Right hindlimb (tissue), 1 donor: ENCODE measurements around the gene PSMA4.
A peak's percentile ranks its signal among the peaks of the same experiment; 100 is the strongest.
"Not testable (repeated sequence)": the region's sequence is repeated elsewhere in the genome, so short reads cannot be mapped to it uniquely, and the experiment has no call there.

ENCODE experiments used
- DNase-seq: peaks from one replicate; pipeline ENCODE4 v3.0.0-alpha.2; 2018

PSMA4 gene

DNA sequence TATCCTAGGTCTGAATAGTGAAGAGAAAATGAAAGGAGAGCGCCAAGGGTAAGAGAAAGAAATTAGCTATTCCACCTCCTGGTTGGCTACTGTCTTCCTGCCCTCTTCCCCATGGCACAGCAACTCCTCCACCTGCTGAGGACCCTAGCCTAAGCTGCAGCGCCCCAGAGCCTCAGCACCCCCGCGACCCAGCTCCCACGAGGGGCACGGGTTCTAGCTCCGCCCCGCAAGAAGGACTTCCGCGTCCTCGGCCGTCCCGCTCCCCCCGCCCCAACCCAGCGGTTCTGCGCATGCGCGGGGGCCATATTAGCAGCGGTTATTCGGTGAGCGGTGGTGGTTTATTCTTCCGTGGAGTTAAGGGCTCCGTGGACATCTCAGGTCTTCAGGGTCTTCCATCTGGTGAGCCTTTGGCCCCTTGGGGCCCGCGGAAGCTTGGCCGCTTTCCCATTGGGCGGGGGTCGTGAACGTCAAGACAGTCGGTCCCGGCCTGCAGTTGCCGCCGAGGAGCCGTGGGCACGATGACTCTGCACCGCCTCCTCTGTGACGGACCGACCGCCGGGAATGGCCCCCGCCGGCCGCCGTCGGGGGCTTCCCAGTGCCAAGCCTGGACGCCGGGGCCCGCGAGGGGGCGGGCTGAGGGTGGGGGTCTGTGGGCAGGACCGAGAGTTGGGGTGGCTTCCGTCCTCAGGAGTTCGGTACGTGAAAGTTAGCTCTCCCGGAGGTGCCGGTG is at the start of gene PSMA4:
PSMA4 (plus strand) TSS at position 304 of the 730 bp plus-strand sequence. CDS start 1,484 bp downstream, outside the sequence.
- peak; percentile 96 for DNase-seq

DNA sequence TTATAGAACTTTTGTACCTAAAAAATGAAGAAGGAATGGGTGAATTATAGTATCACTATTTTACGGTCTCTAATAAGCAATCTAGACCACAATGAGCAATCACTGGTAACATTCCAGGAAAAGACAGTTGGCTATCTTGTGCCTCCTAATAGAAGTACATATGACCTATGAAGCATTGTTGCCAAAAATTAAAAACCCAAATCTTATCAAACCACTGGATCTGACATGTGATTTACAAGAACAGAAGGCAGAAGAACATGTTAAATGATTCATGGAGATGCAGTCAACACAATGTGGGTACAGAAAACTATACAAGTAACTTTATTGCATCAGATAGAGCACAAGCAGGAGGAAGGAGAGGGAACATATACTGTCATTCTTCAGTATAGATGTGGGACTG is 47.4 kb upstream of the PSMA4 start:
- DNase-seq, result no peak

DNA sequence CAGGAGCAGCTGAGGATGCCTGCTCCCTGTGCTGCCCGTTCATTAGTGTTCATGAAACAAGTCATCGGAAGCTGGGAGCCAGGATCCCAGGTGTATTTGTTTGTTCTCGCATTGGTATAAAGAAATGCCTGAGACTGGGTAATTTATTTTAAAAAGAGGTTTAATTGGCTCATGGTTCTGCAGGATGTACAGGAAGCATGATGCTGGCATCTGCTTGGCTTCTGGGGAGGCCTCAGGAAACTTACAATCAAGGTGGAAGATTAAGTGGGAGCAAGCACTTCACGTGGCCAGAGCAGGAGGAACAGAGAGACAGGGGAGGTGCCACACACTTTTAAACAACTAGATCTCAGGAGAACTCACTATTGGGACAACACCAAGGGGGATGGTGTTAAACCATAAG is 38.4 kb upstream of the PSMA4 start:
- DNase-seq, result no peak

DNA sequence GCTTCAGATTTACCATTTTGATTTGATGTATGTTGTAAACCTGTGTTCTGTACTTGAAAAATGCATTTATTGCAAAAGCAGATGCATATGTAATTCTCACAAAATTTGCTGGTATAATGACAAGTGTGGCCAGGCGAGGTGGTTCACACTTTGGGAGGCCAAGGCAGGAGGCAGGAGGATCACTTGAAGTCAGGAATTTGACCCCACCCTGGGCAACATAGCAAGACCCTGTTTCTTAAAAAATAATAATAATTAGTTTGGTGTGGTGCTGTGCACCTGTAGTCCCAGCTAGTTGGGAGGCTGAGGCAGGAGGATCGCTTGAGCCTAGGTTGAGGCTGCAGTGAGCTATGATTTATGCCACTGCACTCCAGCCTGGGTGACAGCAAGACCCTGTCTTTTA is 37.6 kb upstream of the PSMA4 start:
- no peak for DNase-seq

DNA sequence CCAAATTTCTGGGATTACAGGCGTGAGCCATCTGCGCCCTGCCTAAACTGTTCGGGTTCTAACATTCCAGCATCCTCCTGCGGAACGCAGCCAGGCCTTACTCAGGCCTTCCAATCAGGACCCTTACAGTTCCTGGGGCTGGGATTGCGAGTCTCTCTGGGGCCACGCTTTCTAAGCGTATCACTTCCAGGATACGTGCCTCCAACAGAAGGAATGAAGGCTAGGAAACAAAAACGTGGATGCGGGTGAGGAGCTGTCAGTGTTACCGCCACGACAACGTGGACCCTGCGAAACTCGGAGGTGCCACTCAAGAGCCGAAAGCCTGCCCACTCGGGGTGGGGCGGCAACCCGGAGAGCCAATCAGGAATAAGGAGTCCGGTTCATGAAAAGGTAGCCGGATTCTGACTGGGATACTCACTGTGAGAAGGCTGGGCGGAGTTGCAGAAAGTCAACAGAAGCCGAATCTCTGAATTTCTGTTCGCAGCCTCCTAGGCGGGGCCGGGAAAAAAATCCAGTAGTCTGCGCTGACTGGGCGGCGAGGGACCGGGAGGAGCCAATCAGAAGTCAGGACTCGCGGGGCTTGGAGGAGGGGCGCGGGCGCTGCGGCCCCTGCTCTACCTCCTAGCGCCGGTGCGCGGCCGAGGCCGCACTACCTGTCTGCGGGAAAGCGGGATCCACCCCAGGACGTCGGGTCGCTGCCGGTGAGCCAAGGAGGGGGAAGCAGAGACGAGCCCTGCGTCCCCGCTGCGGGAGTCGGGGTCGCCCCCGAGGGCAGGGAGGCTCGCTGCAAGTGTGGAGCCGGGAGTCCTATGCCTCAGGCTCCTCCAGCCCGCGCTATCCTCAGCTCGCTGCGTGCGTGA is 33.0 kb upstream of the PSMA4 start, which contains the start of gene HYKK:
HYKK (plus strand) TSS at position 607 of the 860 bp plus-strand sequence. CDS start 5,512 bp downstream, outside the sequence.
- peak; percentile 97 for DNase-seq

GRCh38 chr15:78507831-78508160 is 32.4 kb upstream of the PSMA4 start:
- no peak for DNase-seq

DNA sequence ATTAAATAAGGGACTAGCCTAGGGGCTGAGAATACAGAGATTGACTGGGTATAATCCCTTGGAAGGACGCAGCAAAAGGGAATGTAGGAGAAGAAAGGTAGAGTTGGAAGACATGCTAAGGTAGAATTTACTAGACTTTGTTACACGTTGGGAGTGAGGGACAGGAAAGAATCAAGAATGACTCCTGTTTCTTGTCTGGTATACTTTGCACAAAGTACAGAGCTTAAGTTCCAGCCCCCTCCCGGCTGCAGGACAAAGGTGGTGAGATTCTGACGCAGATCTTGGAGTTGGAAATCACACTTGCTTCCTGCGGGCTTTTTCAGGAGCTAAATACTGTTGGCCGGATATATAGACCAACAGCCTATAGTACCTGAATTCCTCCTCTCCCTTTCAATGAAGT is 32.0 kb upstream of the PSMA4 start:
- DNase-seq, result no peak

DNA sequence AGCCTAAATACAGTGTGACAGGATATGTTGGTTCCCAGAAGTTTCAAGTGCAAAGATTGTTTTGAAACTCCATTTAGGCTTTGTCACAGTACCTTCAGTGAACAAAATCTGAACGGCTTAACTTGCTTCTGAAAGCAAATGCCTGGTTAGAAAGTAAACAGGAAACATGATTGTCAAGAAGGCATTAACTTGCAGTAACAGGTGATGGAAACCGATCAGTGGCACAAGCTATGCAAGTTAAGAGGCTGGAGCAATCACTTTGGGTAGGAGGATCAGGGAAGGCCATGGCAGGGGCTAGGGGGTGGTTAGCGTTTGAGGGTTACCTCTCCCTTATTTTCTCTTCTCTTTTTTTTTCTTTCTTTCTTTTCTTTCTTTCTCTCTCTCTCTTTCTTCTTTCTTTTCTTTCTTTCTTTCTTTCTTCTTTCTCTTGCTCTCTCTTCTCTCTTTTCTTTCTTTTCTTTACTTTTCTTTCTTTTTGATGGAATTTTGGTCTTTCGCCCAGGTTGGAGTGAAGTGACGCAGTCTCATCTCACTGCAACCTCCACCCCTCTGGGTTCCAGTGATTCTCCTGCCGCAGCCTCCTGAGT is 30.4 kb upstream of the PSMA4 start:
- no peak for DNase-seq

- not testable (repeated sequence) for DNase-seq
These were observed 20.2 kb upstream of the PSMA4 start for GRCh38 chr15:78520035-78520434.

GRCh38 chr15:78524230-78524629 is 16.0 kb upstream of the PSMA4 start:
- DNase-seq, result no peak

DNA sequence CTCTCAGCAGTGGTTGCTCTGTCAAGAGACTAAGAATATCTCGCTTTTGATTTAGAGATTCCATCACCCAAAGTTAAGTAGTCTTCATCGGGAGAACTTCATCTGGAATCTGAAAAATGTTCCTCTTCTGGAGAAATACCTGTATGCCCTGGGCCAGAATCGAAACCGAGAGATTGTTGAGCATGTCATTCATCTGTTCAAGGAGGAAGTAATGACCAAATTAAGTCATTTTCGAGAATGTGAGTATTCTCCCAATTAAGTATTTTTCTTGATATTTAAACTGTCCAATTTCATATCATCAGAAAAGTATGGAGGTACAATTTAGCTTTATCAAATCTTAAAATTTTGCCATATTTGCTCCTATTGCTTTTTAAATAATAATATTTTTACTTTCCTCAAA is 12.9 kb upstream of the PSMA4 start:
- DNase-seq, result no peak

- no peak for DNase-seq
These were observed 6.9 kb upstream of the PSMA4 start for GRCh38 chr15:78533331-78533730.

GRCh38 chr15:78536134-78536533 is 4.1 kb upstream of the PSMA4 start:
- no peak for DNase-seq

- DNase-seq, result peak; percentile 43
These were observed 2.9 kb upstream of the PSMA4 start for GRCh38 chr15:78537266-78537905.

DNA sequence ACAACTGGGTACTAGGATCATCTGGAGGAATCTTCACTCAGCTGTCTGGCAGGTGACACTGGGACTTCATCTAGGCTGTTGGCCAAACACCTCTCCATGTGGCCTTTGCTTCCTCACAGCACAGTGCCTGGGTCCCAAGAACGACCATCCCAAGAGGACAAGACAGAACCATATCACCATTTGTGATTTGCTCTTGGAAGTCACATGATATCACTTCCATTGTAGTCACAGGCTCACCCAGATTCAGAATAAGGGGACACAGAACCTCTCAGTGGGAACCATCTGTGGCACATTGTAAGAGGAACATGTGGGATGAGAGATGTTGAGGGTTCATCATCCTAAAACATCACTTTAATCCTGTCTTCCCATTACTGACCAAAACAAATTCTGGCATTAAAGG is 1.9 kb upstream of the PSMA4 start:
- DNase-seq, result no peak

GRCh38 chr15:78539464-78540140 is 642 bp upstream of the PSMA4 start:
- DNase-seq, result peak; percentile 15

- DNase-seq, result no peak
These were observed 863 bp downstream of the PSMA4 start for GRCh38 chr15:78540871-78541743.

GRCh38 chr15:78541744-78542034 is 1.4 kb downstream of the PSMA4 start:
- DNase-seq, result no peak

DNA sequence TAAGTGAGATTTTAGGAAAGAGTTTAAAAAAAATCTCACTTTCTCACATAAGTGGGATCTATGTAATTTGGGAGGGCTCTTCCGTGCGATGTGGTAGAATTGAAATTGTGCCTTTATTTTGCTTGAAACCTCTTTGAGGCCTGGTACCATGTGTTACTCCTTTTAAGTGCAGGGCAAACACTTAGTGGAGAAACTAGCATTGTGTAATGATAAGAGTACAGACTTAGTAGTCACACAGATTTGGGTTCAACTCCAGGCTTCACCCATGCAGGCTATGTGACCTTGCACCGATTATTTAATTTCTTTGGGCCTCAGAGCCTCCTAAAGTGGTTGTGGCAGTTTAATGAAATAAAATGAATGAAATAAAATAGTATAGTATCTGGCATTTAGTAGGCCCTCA is 2.4 kb downstream of the PSMA4 start:
- no peak for DNase-seq

DNA sequence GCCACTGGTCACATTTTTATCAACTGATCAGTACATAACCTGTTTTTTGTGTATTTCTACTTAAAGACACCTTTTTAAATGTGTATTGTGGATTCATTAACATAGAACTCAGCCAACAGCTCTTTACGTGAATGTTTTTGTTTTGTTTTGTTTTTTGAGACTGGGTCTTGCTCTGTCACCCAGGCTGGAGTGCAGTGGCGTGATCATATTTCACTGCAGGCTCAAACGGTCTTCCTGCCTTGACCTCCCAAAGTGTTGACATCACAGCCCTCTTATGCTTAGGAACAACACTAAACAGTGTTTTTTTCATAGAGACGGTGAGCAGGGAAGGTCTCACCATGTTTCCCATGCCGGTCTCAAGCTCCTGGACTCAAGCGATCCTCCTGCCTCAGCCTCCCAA is 9.9 kb downstream of the PSMA4 start:
- no peak for DNase-seq

- DNase-seq, result no peak
These were observed 10.6 kb downstream of the PSMA4 start for GRCh38 chr15:78550815-78551214.

GRCh38 chr15:78551902-78552301 is 11.7 kb downstream of the PSMA4 start:
- DNase-seq, result no peak
